HCT116 (cell line): ENCODE measurements around the gene NSMCE1.

ENCODE experiments used
- CTCF ChIP-seq, 3 experiments: fragments of 200-600 bp in 1 of 3; sonication (generic) in 1 of 3; IDR thresholded peaks in 2 of 3; conservative IDR thresholded peaks in 1 of 3; 2 replicates each; pipeline ENCODE4 v1.5.1; 2012 to 2017; ENCODE audit warnings: low read depth in 2 of 3, low read length in 2 of 3, antibody characterized with exemption in 1 of 3, borderline replicate concordance in 1 of 3, control low read depth in 1 of 3, mild to moderate bottlenecking in 1 of 3, mixed read lengths in 1 of 3, mixed run types in 1 of 3, moderate library complexity in 1 of 3; ENCODE audit not compliant: insufficient read depth in 1 of 3
- POLR2A ChIP-seq: IDR thresholded peaks from 2 replicates; pipeline ENCODE4 v1.7.0; 2011; ENCODE audit warnings: borderline replicate concordance; ENCODE audit not compliant: insufficient read depth, insufficient read length; ENCODE audit errors: extremely low read depth
- POLR2AphosphoS5 ChIP-seq: IDR thresholded peaks from 2 replicates; pipeline ENCODE4 v1.6.1; 2011; ENCODE audit warnings: mild to moderate bottlenecking, low read depth, low read length, moderate library complexity
- RAD21 ChIP-seq: IDR thresholded peaks from 2 replicates; pipeline ENCODE4 v1.6.1; 2012; ENCODE audit warnings: low read depth, mild to moderate bottlenecking
- SIN3A ChIP-seq: IDR thresholded peaks from 2 replicates; pipeline ENCODE4 v1.6.1; 2012; ENCODE audit warnings: low read depth
- YY1 ChIP-seq: IDR thresholded peaks from 2 replicates; pipeline ENCODE4 v1.6.1; 2011; ENCODE audit warnings: low read length, low read depth, moderate library complexity, mild to moderate bottlenecking; ENCODE audit not compliant: insufficient replicate concordance; ENCODE audit errors: extremely low read depth

GRCh38 chr16:27175888-27176287, 92.7 kb downstream of the NSMCE1 start:
- TF ChIP-seq POLR2AphosphoS5 (no peak), CTCF (IDR thresholded peaks at IDR 0.05 in 2 of 3, conservative IDR thresholded peaks at IDR 0.05 in 1 of 3; ENCODE audit: borderline replicate concordance in 1 of 3, insufficient read depth in 1 of 3, low read depth in 2 of 3, low read length in 2 of 3) (no peak), POLR2A (no peak), SIN3A (no peak), RAD21 (no peak), YY1 (no peak)
